ENCODE data around the gene NEK1. TPM values are rescaled to one million over a fixed set of nuclear protein-coding genes. Genes with fewer than 3 reads are reported as not detected.

The NEK1 gene
- total and polyA plus RNA-seq, 8 donors, result 2.1 to 8.3 (median 4.1) TPM

DNA sequence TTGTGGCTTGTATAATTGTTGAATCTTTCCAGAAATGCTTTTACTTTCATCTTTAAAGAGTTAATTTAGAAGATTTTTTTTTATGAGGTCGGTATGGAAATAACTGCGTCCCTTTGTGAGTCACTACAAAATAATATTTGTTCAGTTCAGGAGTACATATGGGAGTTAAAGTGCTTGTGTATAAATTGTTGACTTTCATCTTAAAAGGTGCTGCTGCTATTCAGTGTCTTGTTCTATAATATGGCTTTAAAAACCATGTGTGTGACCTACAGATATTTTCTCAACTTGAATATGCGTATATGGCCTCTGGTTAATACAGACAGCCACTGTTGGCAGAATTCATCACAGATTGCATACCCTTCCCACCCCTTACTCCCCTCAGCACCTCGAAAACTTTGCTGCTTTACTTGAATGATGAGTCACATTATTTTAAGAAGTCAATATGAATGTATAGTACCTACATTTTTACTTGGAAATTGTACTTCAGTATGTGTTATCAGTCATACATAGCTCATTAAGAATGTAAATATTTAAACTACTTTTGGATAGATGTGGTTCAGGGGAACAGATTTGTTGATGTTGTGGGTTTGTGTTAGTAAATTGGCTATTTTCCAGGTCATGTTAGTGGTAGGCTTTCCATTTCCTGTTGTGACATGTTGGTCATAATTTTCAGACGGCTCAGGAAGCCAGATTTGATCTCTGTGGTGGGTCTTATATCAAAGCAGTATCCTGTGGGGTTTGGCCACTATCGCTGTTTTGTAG, 9.5 kb upstream of the NEK1 start:
- FAIRE-seq (peak; percentile 39), ATAC-seq (peak in 1 of 4 donors; percentile 2), DNase-seq (no peak)
- WGBS, 2 donors, result 1% methylated on average over 6 of the region's 6 CpGs
- H3K4me1 ChIP-seq, result peaks cover 5 to 15% (median 13%) of the 10 kb centered on the region in 3 donors
- TF ChIP-seq, protein P1, sequence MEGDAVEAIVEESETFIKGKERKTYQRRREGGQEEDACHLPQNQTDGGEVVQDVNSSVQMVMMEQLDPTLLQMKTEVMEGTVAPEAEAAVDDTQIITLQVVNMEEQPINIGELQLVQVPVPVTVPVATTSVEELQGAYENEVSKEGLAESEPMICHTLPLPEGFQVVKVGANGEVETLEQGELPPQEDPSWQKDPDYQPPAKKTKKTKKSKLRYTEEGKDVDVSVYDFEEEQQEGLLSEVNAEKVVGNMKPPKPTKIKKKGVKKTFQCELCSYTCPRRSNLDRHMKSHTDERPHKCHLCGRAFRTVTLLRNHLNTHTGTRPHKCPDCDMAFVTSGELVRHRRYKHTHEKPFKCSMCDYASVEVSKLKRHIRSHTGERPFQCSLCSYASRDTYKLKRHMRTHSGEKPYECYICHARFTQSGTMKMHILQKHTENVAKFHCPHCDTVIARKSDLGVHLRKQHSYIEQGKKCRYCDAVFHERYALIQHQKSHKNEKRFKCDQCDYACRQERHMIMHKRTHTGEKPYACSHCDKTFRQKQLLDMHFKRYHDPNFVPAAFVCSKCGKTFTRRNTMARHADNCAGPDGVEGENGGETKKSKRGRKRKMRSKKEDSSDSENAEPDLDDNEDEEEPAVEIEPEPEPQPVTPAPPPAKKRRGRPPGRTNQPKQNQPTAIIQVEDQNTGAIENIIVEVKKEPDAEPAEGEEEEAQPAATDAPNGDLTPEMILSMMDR (IDR thresholded peaks at IDR 0.05), result no peak
- peak overlapping the region in 3 of 4 donors; percentile 47 to 56 (median 49) for H3K4me3 ChIP-seq
- peak overlapping the region; percentile 20 to 98 (median 92) for H3K27ac ChIP-seq
- H3K36me3 ChIP-seq, result no peaks in the 10 kb centered on the region
- no peaks in the 10 kb centered on the region for H3K9me3 ChIP-seq
- intact Hi-C loops (cut with DNase I), result no loop called here
- no peaks in the 10 kb centered on the region for H3K27me3 ChIP-seq

DNA sequence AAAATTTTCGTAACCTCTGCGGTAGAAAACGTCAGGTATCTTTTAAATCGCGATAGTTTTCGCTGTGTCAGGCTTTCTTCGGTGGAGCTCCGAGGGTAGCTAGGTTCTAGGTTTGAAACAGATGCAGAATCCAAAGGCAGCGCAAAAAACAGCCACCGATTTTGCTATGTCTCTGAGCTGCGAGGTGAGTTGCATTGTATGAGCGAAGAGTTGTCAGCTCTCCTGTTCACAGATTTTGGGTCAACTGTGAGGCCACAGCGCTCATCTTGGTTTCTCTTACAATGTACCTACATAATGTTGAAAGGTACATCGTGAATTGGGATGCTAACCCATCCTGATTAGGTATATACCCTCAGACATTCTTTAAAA, 8.5 kb upstream of the NEK1 start:
- Histone ChIP-seq H3K27ac (peak overlapping the region; percentile 85 to 98 (median 97)), H3K36me3 (no peaks in the 10 kb centered on the region), H3K4me3 (peak overlapping the region; percentile 40 to 56 (median 48)), H3K4me1 (peaks cover 5 to 10% (median 8%) of the 10 kb centered on the region in 3 donors), H3K9me3 (no peaks in the 10 kb centered on the region), H3K27me3 (no peaks in the 10 kb centered on the region)
- FAIRE-seq, result no peak
- TF ChIP-seq, protein P1 (IDR thresholded peaks at IDR 0.05), result no peak
- ATAC-seq, result peak in 3 of 4 donors; percentile 15 to 19 (median 16)
- WGBS, 2 donors, result 0 to 1% methylated on average over 14 of the region's 14 CpGs
- DNase-seq, result peak in 3 of 6 donors; percentile 18 to 47 (median 34)
- intact Hi-C loops (cut with DNase I), result no loop called here

DNA sequence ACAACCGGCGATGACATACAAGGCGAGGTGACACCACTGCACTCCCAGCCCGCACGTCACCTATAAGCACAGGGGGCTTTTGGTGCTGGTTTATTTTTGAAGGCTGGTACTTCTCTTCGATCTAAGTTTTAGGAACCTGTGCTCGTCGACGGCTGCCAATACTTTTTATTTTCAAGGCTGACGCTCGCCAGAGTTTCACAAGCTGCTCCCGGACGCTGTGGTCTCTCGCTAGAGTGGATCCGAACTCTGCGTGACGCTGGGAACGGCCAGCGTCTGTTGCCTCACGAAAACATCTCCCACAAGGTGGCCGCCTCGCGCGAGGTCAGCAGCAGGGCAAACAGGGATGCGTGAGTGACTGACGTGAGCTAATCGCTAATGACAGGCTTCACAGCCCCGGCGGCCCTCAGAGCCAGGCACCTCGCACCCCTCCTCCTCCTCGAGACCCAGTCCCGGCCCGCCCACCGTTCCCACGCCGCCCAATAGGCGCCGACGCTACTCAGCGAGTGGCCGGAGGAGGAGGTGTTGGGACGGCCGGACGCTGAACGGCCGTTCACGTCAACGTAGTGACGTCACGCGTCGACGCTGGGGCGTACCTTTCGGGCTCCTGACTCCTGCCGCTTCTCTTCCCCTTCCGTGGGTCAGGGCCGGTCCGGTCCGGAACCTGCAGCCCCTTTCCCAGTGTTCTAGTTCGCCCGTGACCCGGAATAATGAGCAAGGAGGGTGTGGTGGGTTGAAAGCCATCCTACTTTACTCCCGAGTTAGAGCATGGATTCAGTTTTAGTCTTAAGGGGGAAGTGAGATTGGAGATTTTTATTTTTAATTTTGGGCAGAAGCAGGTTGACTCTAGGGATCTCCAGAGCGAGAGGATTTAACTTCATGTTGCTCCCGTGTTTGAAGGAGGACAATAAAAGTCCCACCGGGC, 7.8 kb upstream of the NEK1 start, which contains the start of gene CLCN3:
TSS of gene CLCN3 (plus strand) at position 621 of the 922 bp plus-strand sequence. CDS start 15,351 bp downstream, outside the sequence.
- intact Hi-C loops (cut with DNase I), result loop anchor here in 1 of 3 donors (10.0 kb wide), 1 partner anchor 425 kb away; no protein-coding TSS in a partner anchor
- Histone ChIP-seq H3K27ac (peak within 1 kb of the TSS; percentile 85 to 98 (median 97)), H3K9me3 (no peaks in the 10 kb centered on the region), H3K27me3 (no peaks in the 10 kb centered on the region), H3K4me3 (peak within 1 kb of the TSS; percentile 47 to 56 (median 51)), H3K36me3 (no peaks in the 10 kb centered on the region), H3K4me1 (peaks cover 5 to 10% (median 8%) of the 10 kb centered on the region in 3 donors)
- ATAC-seq (peak; percentile 95 to 98 (median 96)), FAIRE-seq (peak; percentile 54), DNase-seq (peak; percentile 98 to 99 (median 98))
- 0% methylated on average over 56 to 67 of the region's 67 CpGs for WGBS, 2 donors
- TF ChIP-seq, protein P1 (IDR thresholded peaks at IDR 0.05), result no peak

DNA sequence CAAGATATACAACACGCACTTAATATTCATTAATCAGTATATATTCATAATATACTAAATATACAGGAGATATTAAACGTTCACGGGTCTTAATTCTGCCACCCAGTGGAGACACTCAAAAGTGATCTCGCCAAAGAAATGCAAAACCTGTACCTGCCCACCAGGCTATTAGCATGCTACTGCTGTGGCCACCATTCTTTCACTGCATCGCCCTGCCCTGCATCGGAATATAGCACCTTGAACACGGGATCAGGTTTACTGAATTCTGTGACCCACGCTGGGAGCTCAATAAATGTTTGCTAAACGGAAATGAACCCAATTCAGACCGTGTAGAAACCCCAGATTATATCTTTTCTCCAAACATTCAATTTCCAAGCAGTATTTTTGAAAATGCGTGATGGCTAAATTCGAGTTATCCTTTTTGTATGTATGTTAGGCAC, 7.2 kb upstream of the NEK1 start:
- WGBS, 2 donors, result 0 to 1% methylated on average over 12 of the region's 12 CpGs
- no peak for FAIRE-seq

More for the DNA sequence above, 7.2 kb upstream of the NEK1 start:
- DNase-seq, result peak in 4 of 6 donors; percentile 49 to 67 (median 60)
- Histone ChIP-seq H3K36me3 (no peaks in the 10 kb centered on the region), H3K4me3 (peak overlapping the region; percentile 47 to 56 (median 51)), H3K27ac (peak overlapping the region; percentile 85 to 98 (median 97)), H3K9me3 (no peaks in the 10 kb centered on the region), H3K27me3 (no peaks in the 10 kb centered on the region), H3K4me1 (peaks cover 5 to 10% (median 8%) of the 10 kb centered on the region in 3 donors)
- intact Hi-C loops (cut with DNase I), result loop anchor here in 1 of 3 donors (10.0 kb wide), 1 partner anchor 425 kb away; no protein-coding TSS in a partner anchor
- TF ChIP-seq, protein P1 (IDR thresholded peaks at IDR 0.05), result peak; percentile 5 to 44 (median 38)
- peak; percentile 63 to 80 (median 74) for ATAC-seq

Measured in pancreas (tissue), 10 donors.